HG03097 (cell line): ENCODE results near the gene CTNS.
"Not testable (repeated sequence)": the region's sequence is repeated elsewhere in the genome, so short reads cannot be mapped to it uniquely, and the experiment has no call there.

ENCODE experiments used
- ATAC-seq: cut with Tn5 transposase; IDR thresholded peaks from one replicate; pipeline ENCODE4 v1.9.1; 2021; ENCODE audit not compliant: unreplicated experiment, low FRiP score

The CTNS gene

GRCh38 chr17:3681565-3681964 is 45.0 kb downstream of the CTNS start:
- ATAC-seq, result no peak

GRCh38 chr17:3682033-3682432 is 45.5 kb downstream of the CTNS start:
- ATAC-seq, result no peak

DNA sequence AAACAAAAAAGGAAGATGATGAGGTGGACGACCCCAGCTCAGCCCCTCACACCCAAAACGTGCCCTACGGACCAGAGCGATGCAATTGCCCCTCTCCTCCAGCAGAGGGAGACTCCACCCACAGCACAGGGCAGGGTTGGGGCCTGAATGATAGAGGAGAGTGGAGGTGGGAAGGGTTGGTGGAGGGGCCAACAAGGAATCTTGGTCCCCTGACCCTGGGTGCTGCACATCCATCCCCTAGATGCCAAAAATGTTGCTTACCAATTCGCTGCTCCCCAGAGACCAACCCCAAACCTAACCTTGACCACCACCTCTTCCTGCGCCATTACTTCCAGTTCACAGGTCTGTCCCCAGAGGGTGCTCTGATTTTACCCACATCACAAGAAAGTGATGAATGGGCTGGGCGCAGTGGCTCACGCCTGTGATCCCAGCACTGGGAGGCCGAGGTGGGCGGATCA is 46.5 kb downstream of the CTNS start:
- ATAC-seq, result no peak

- ATAC-seq, result no peak
These were observed 48.6 kb downstream of the CTNS start for GRCh38 chr17:3685174-3685573.

DNA sequence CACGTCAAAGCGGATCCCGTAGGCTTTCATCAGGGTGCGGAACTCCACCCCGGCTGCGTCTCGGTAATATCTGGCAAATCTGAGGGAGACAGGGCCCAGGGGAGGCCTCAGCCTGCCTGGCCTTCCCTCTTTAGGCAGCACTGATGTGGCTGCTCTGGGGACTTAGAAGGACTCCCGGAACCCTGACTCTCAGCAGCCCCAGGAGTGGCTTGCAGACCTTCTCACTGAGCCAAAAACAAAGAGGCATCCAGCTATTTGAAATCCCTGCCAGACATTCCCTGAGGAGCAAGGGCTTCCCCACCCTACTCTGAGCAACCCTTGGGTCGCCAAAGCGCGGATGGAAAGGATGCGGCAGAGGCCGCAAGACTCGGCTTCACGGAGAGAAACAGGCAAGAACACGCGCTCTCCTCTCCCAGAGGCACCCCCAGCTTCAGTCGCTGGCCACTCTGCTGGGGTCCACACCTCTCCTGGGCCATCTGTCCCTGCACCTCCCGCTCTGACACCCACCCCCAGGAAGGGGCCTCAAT is 51.5 kb downstream of the CTNS start:
- ATAC-seq, result no peak

GRCh38 chr17:3688852-3689261 is 52.3 kb downstream of the CTNS start:
- ATAC-seq, result no peak

- no peak for ATAC-seq
These were observed 52.9 kb downstream of the CTNS start for GRCh38 chr17:3689262-3690093.

DNA sequence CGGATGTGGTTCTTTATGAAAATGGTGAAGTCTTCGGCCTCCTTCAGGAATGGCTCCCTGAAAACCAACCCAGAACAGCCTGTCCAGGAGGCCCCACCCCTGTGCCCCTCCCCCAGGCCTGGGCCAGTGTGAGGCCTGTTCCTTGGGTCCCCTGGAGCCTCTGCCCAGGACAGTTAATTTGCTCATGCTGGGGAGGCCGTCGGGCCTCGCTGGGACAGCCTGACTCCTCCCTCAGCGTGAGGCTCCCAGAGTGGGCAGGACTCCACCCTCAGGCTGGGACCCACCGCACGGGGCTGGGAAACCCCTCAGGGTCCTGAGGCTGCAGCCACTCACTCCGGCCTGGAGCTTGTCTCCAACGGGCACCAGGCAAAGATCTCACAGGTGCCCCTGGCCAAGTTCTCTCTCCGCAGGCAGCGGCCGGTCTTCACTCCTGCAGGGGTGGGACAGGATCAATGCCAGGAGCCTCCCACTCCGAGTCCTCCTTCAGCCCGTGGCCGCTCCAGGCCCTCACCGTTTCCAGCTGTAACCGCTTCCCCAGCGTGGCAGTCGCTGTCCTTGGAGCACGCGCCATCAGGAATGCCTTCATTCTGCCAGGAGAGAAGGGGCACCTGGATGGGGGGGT is 53.6 kb downstream of the CTNS start:
- no peak for ATAC-seq

- ATAC-seq, result no peak
These were observed 55.1 kb downstream of the CTNS start for GRCh38 chr17:3691617-3692067.

DNA sequence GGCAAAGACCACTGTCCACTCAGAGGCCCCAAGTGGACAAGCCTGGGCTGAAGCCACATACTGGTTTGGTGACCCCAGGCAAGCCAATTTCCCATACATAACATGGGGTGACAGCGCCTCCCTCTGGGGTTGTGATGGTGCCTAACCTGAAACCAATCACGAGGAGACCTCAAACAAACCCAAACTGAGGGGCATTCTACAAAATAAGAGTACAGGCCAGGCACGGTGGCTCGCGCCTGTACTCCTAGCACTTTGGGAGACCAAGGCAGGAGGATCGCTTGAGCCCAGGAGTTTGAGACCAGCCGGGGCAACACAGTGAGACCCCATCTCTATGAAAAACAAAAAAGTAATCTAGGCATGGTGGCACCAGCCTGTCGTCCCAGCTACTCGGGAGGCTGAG is 55.8 kb downstream of the CTNS start:
- ATAC-seq, result no peak

DNA sequence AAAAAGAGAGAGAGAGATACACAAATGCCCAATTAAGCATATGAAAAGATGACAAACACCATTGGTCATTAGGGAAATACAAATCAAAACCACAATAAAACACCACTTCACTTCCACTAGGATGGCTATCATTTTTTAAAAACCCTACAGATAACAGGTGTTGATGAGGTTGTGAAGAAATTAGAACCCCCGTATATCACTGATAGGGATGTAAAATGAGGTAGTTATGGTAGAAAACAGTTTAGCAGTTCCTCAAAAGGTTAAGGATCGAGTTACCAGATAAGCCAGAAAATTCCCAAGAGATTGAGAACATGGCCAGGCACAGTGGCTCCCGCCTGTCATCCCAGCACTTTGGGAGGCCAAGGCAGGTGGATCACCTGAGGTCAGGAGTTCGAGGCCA is 56.6 kb downstream of the CTNS start:
- ATAC-seq, result no peak

GRCh38 chr17:3693829-3694231 is 57.3 kb downstream of the CTNS start:
- peak; percentile 35 for ATAC-seq

DNA sequence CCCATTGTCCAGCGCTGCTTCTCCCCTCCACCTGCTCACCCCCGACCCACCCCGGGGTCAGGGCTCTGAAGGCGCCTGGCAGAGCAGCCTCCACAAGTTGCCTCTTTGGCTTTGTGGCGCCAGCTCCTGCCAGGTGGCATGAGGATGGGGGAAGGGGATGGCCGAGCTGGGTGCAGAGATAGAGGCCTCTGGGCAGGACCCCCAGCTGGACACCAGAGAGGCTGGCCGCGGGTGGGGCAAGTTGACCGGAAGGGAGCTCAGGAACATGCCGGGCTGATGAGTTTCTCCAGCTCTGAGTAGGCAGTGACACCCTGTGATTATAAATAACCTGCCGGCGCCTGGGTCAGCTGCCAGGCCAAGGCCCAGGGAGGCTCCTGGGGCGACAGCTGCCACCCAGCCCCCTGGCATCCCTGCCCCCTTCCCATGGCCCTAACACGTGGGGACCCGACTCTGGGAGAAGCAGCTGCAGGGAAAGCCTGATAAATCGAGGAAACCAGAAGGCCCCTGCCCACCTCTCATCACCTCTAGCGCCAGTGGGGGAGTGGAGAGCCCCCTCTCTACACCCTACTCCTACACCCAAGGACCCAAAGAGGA is 58.7 kb downstream of the CTNS start:
- ATAC-seq, result no peak

DNA sequence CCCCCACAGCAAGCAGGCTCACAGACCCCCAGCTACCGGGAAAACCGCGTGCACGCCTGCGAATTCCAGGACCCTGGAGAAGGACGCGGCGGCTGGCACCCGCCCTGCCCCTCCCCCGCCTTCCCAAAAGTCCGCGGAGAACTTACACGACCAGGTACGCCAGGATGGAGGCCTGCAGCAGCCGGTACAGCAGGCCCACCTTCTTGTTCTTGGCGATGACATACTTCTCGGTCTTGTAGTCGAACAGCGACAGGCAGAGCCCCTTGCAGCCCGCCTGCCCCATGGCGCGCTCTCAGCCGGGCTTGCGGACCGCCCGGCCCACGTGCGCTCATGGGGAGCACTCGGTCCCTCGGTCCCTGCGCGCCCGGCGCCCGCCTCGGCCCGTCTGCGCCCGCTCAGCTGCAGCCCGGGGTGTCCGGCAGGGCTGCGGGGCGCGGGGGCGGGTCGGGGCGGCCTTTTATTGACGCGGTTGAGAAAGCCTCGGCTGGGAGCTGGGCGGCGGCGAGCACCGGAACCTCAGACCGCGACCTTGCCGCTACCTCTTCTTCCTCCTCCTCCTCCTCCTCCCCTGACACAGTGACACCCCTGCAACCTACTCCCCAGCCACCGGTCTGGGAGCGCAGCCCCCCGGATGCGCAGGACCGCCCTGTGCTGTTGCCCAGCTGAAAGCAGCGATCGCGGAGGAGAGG is 59.3 kb downstream of the CTNS start, which contains the start of gene P2RX5:
TSS of gene P2RX5 (minus strand) at position 433 of the 689 bp plus-strand sequence. CDS start at position 283, 150 bp downstream.
- ATAC-seq, result no peak

- ATAC-seq, result no peak
These were observed 60.5 kb downstream of the CTNS start for GRCh38 chr17:3697103-3697476.

DNA sequence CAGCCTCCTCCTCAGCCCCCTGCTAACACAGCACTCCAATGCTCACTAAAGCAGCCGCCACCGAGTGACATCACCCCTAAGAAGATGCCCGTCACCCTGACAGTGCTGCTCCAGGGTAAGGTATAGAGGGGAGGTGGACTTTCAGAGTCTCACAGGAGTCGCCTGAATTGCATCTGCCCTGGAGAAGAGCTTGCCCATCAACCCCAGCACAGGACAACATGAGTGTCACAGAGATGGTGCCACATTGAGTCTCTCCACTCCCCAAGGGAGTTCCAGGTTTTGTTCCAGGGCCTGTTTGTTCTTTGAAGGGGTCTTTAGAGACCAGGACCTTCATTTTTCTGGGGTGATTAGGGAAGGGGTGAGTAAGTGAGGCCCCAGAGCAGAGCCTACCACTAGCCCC is 61.6 kb downstream of the CTNS start:
- ATAC-seq, result no peak

DNA sequence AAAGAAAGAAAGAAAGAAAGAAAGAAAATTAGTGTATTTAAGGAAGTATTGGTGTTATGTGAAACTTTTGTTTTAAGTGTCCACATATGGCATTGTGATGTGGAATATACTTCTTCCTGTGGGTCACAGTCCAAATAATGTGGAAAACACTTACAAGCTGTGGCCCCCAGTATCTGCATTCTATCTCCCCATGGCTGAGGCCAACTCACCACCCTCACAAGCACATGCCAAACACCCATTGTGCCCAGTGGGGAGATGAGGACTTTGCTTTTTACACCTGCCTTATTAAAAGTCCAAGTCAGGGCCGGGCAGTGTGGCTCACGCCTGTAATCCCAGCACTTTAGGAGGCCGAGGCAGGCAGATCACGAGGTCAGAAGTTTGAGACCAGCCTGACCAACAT is 63.4 kb downstream of the CTNS start:
- ATAC-seq, result no peak

DNA sequence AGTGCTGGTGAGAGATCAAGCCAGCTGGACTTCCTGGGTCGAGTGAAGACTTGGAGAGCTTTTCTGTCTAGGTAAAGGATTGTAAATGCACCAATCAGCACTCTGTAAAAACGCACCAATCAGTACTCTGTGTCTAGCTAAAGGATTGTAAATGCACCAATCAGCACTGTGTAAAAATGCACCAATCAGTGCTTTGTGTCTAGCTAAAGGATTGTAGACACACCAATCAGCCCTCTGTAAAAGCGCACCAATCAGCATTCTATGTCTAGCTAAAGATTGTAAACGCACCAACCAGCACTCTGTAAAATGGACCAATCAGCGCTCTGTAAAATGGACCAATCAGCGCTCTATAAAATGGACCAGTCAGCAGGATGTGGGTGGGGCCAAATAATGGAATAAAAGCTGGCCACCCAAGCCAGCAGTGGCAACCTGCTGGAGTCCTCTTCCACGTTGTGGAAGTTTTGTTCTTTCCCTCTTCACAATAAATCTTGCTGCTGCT is 65.5 kb downstream of the CTNS start:
- not testable (repeated sequence) for ATAC-seq

GRCh38 chr17:3704931-3705717 is 68.6 kb downstream of the CTNS start:
- ATAC-seq, result no peak

GRCh38 chr17:3705718-3705984 is 69.1 kb downstream of the CTNS start:
- ATAC-seq, result not testable (repeated sequence)
